HEK293 (cell line): ENCODE results near the gene NTN4.

Experiments used
- ZNF140 ChIP-seq: fragments of 450-650 bp; formaldehyde crosslinking; IDR thresholded peaks from 2 replicates; pipeline ENCODE4 v1.5.1; 2016; ENCODE audit warnings: missing biosample characterization, missing genetic modification characterization
- ZNF157 ChIP-seq: fragments of 450-650 bp; formaldehyde crosslinking; IDR thresholded peaks from 2 replicates; pipeline ENCODE4 v1.5.1; 2016; ENCODE audit warnings: missing biosample characterization, missing genetic modification characterization
- ZSCAN18 ChIP-seq: fragments of 450-650 bp; formaldehyde crosslinking; IDR thresholded peaks from 2 replicates; pipeline ENCODE4 v1.5.1; 2016; ENCODE audit warnings: missing biosample characterization, missing genetic modification characterization
- TF ChIP-seq, protein P1 (sequence below): fragments of 450-650 bp; formaldehyde crosslinking; IDR thresholded peaks from 2 replicates; pipeline ENCODE4 v1.5.1; 2016; ENCODE audit warnings: missing biosample characterization, missing genetic modification characterization

- TF ChIP-seq, protein P1, sequence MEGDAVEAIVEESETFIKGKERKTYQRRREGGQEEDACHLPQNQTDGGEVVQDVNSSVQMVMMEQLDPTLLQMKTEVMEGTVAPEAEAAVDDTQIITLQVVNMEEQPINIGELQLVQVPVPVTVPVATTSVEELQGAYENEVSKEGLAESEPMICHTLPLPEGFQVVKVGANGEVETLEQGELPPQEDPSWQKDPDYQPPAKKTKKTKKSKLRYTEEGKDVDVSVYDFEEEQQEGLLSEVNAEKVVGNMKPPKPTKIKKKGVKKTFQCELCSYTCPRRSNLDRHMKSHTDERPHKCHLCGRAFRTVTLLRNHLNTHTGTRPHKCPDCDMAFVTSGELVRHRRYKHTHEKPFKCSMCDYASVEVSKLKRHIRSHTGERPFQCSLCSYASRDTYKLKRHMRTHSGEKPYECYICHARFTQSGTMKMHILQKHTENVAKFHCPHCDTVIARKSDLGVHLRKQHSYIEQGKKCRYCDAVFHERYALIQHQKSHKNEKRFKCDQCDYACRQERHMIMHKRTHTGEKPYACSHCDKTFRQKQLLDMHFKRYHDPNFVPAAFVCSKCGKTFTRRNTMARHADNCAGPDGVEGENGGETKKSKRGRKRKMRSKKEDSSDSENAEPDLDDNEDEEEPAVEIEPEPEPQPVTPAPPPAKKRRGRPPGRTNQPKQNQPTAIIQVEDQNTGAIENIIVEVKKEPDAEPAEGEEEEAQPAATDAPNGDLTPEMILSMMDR (tag by site-specific recombination): no peak
- TF ChIP-seq ZNF157 (tag by site-specific recombination): no peak
- TF ChIP-seq ZSCAN18 (tag by site-specific recombination): no peak
- TF ChIP-seq ZNF140 (tag by site-specific recombination): no peak
Observed at GRCh38 chr12:95633049-95633731, 157.4 kb downstream of the NTN4 start.
